ENCODE measurements around the gene LRRFIP1.
"Not testable (repeated sequence)": the region's sequence is repeated elsewhere in the genome, so short reads cannot be mapped to it uniquely, and the experiment has no call there.

The LRRFIP1 gene

GRCh38 chr2:237732070-237732469 lies 104.7 kb downstream of the LRRFIP1 start:
- no peak for DNase-seq

- peak; percentile 72 for DNase-seq
Measured at GRCh38 chr2:237732790-237733381, 105.5 kb downstream of the LRRFIP1 start.

GRCh38 chr2:237733677-237734300 lies 106.4 kb downstream of the LRRFIP1 start:
- DNase-seq: no peak

GRCh38 chr2:237734905-237735623 lies 107.7 kb downstream of the LRRFIP1 start:
- no peak for DNase-seq

- no peak for DNase-seq
Measured at GRCh38 chr2:237735798-237736197, 108.4 kb downstream of the LRRFIP1 start.

- DNase-seq: no peak
Measured at GRCh38 chr2:237736783-237737182, 109.4 kb downstream of the LRRFIP1 start.

GRCh38 chr2:237737196-237737865 lies 109.9 kb downstream of the LRRFIP1 start:
- no peak for DNase-seq

GRCh38 chr2:237738255-237738654 lies 110.9 kb downstream of the LRRFIP1 start:
- no peak for DNase-seq

- no peak for DNase-seq
Measured at GRCh38 chr2:237739101-237739500, 111.7 kb downstream of the LRRFIP1 start.

GRCh38 chr2:237742191-237742590 lies 114.8 kb downstream of the LRRFIP1 start:
- no peak for DNase-seq

- no peak for DNase-seq
Measured at GRCh38 chr2:237742614-237743013, 115.2 kb downstream of the LRRFIP1 start.

- DNase-seq: no peak
Measured at GRCh38 chr2:237743024-237743423, 115.6 kb downstream of the LRRFIP1 start.

GRCh38 chr2:237743561-237744269 lies 116.3 kb downstream of the LRRFIP1 start:
- DNase-seq: no peak

- no peak for DNase-seq
Measured at GRCh38 chr2:237744270-237744612, 116.9 kb downstream of the LRRFIP1 start.

GRCh38 chr2:237744613-237745249 lies 117.3 kb downstream of the LRRFIP1 start:
- DNase-seq: peak; percentile 83

- no peak for DNase-seq
Measured at GRCh38 chr2:237745250-237745613, 117.8 kb downstream of the LRRFIP1 start.

- DNase-seq: no peak
Measured at GRCh38 chr2:237746302-237747080, 119.1 kb downstream of the LRRFIP1 start.

GRCh38 chr2:237747189-237747588 lies 119.8 kb downstream of the LRRFIP1 start:
- no peak for DNase-seq

GRCh38 chr2:237749002-237749401 lies 121.6 kb downstream of the LRRFIP1 start:
- DNase-seq: no peak

- no peak for DNase-seq
Measured at GRCh38 chr2:237749961-237750360, 122.6 kb downstream of the LRRFIP1 start.

- not testable (repeated sequence) for DNase-seq
Measured at GRCh38 chr2:237750441-237750840, 123.1 kb downstream of the LRRFIP1 start.

GRCh38 chr2:237752761-237753165 lies 125.4 kb downstream of the LRRFIP1 start:
- DNase-seq: no peak

All from retina (tissue), 1 donor.